GM06990 (cell line): Measurements from ENCODE around the gene GSC2.
A peak's percentile ranks its signal among the peaks of the same experiment; 100 is the strongest.

Source experiments
- DNase-seq: peaks from one replicate; pipeline ENCODE4 v3.0.0-alpha.2; 2011; ENCODE audit not compliant: insufficient read length; ENCODE audit errors: extremely low read depth
- H3K27me3 ChIP-seq: replicated peaks from 2 replicates; pipeline ENCODE4 v1.6.0; 2011; ENCODE audit warnings: low read length; ENCODE audit not compliant: control insufficient read depth, insufficient read depth
- H3K36me3 ChIP-seq: 2 replicates; pipeline ENCODE4 v1.5.1; 2011; ENCODE audit warnings: low read length; ENCODE audit not compliant: control insufficient read depth, insufficient read depth
- H3K4me3 ChIP-seq: replicated peaks from 2 replicates; pipeline ENCODE4 v1.5.1; 2011; ENCODE audit warnings: low read depth, mild to moderate bottlenecking, control low read depth, low read length
- CTCF ChIP-seq: IDR thresholded peaks from 2 replicates; pipeline ENCODE4 v1.5.1; 2011; ENCODE audit warnings: low read length, control low read depth, mild to moderate bottlenecking, inconsistent platforms; ENCODE audit not compliant: insufficient read depth, poor library complexity, severe bottlenecking

GSC2 gene

GRCh38 chr22:19122143-19122751 is 27.8 kb downstream of the GSC2 start, which contains the start of gene DGCR2:
Gene DGCR2 (minus strand): TSS chr22:19122412. CDS start chr22:19122206, 206 bp downstream.
- Histone ChIP-seq H3K27me3 (no peaks in the 10 kb centered on the region), H3K4me3 (peak within 1 kb of the TSS; percentile 90), H3K36me3 (no peaks in the 10 kb centered on the region)
- peak; percentile 94 for DNase-seq
- no peak for TF ChIP-seq CTCF

- TF ChIP-seq CTCF: no peak
- Histone ChIP-seq H3K27me3 (no peaks in the 10 kb centered on the region), H3K4me3 (peak overlapping the region; percentile 90), H3K36me3 (no peaks in the 10 kb centered on the region)
- peak; percentile 59 for DNase-seq
These were observed 28.4 kb downstream of the GSC2 start for GRCh38 chr22:19121631-19122142.

GRCh38 chr22:19120829-19121630 is 29.1 kb downstream of the GSC2 start:
- TF ChIP-seq CTCF: no peak
- DNase-seq: no peak

GRCh38 chr22:19119949-19120348 is 30.1 kb downstream of the GSC2 start:
- Histone ChIP-seq H3K4me3 (no peak overlapping the region), H3K36me3 (peaks cover 2% of the 10 kb centered on the region), H3K27me3 (no peaks in the 10 kb centered on the region)
- DNase-seq: no peak
- no peak for TF ChIP-seq CTCF

More at GRCh38 chr22:19120829-19121630, 29.1 kb downstream of the GSC2 start:
- Histone ChIP-seq H3K27me3 (no peaks in the 10 kb centered on the region), H3K4me3 (peak overlapping the region; percentile 90), H3K36me3 (no peaks in the 10 kb centered on the region)

GRCh38 chr22:19118329-19118880 is 31.7 kb downstream of the GSC2 start:
- Histone ChIP-seq H3K27me3 (no peaks in the 10 kb centered on the region), H3K4me3 (no peak overlapping the region), H3K36me3 (peaks cover 4% of the 10 kb centered on the region)
- no peak for TF ChIP-seq CTCF
- peak; percentile 48 for DNase-seq
